HFF-Myc (cell line): ENCODE data around the gene ZNF441.

Experiments used
- DNase-seq: peaks from one replicate; pipeline ENCODE4 v3.0.0-alpha.2; 2011; ENCODE audit warnings: low read depth; ENCODE audit errors: extremely low read depth
- H3K4me3 ChIP-seq: replicated peaks from 2 replicates; pipeline ENCODE4 v1.5.1; 2011; ENCODE audit warnings: low read depth, mild to moderate bottlenecking, control low read depth, low read length
- TF ChIP-seq, protein P1 (sequence below): IDR thresholded peaks from 2 replicates; pipeline ENCODE4 v1.5.1; 2012; ENCODE audit warnings: mild to moderate bottlenecking, low read depth, low read length, control low read depth; ENCODE audit errors: missing control alignments

Gene ZNF441

DNA sequence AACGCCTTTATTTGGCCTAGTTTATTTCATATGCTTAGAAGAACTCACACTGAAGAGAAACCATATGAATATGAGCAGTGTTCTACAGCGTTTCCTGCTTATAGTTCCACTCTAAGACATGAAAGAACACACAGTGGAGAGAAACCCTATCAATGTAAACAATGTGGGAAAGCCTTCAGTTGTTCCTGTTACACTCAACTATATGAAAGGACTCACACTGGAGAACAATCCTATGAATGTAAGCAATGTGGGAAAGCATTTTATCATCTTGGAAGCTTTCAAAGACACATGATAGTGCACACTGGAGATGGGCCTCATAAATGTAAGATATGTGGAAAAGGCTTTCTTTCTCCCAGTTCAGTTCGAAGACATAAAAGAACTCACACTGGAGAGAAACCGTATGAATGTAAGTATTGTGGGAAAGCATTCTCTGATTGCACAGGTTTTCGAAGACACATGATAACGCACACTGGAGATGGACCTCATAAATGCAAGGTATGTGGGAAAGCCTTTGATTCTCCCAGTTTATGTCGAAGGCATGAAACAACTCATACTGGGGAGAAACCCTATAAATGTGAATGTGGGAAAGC is 13.7 kb downstream of the ZNF441 start:
- TF ChIP-seq, protein P1, sequence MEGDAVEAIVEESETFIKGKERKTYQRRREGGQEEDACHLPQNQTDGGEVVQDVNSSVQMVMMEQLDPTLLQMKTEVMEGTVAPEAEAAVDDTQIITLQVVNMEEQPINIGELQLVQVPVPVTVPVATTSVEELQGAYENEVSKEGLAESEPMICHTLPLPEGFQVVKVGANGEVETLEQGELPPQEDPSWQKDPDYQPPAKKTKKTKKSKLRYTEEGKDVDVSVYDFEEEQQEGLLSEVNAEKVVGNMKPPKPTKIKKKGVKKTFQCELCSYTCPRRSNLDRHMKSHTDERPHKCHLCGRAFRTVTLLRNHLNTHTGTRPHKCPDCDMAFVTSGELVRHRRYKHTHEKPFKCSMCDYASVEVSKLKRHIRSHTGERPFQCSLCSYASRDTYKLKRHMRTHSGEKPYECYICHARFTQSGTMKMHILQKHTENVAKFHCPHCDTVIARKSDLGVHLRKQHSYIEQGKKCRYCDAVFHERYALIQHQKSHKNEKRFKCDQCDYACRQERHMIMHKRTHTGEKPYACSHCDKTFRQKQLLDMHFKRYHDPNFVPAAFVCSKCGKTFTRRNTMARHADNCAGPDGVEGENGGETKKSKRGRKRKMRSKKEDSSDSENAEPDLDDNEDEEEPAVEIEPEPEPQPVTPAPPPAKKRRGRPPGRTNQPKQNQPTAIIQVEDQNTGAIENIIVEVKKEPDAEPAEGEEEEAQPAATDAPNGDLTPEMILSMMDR, result no peak
- DNase-seq, result no peak
- H3K4me3 ChIP-seq, result no peak overlapping the region

DNA sequence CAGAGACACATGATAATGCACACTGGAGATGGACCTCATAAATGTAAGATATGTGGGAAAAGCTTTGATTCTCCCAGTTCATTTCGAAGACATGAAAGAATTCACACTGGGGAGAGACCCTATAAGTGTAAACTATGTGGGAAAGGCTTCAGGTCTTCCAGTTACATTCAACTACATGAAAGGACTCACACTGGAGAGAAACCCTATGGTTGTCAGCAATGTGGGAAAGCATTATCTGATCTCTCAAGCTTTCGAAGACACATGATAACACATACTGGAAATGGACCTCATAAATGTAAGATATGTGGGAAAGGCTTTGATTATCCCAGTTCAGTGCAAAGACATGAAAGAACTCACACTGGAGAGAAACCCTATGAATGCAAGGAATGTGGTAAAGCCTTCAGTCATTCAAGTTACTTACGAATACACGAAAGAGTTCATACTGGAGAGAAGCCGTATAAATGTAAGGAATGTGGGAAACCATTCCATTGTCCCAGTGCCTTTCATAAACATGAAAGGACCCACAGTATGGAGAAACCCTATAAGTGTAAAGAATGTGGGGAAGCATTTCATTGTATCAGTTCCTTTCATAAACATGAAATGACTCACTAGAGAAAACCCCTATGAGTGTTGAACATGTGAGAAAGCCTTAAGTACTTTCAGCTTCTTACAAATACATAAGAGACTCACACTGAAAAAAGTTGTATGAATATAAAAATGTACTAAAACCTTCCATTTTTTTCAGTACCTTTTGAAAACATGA is 14.7 kb downstream of the ZNF441 start:
- TF ChIP-seq, protein P1, result no peak
- H3K4me3 ChIP-seq, result no peak overlapping the region
- no peak for DNase-seq

DNA sequence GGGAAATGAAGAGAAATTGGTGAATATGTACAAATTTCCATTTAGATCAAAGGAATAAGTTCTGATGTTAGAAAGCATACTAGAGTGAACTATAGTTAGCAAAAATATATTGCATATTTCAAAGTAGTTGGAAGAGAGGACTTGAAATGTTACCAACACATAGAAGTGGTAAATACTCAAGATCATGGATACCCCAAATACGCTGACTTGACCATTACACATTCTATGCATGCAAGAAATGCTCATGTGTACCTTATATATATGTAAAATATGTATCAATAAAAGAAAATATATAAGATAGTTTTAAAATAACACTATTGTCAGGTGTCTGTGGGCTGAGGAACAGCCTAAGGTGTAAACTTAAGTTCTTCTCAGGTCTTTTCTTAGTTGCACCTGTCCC is 17.0 kb downstream of the ZNF441 start:
- DNase-seq, result no peak
- TF ChIP-seq, protein P1, result no peak
- H3K4me3 ChIP-seq, result no peak overlapping the region

DNA sequence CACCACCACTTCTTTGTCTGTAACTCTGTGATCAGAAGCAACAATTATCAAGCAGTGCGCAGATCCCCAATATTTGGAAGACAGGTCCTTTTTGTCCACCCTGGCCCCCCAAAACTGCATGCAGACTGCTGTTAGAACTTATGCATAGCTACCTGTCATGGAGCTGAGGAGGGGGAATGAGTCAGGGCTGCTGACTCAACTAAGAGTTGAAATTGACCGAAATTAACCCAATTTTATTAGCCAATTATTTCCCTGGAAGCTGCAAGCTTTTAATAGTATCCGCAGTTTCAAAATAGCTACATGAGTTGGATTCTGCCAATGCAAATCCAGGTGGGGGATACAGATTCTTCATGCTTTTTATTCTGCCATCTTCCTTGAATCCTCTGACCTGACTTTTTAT is 17.6 kb downstream of the ZNF441 start:
- DNase-seq, result no peak
- H3K4me3 ChIP-seq, result no peak overlapping the region
- TF ChIP-seq, protein P1, result no peak

DNA sequence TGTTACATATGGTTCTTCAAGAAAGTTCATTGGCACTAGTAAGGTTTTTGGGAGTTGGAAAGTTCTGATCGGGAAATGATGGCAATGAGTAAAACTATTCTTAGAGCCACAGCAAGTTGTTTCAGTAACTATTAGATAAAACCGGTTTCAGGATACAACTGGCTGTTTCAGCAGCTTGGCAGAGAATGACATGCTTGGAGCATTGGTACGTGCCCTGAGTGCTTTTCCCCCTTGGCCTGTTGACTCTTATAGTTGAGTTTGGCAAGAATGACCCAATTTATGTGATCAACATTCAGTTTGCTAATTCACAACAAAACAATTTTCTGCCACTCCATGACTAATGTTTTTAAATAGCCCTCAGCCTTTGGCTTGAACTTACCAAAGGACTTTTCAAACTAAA is 20.7 kb downstream of the ZNF441 start:
- H3K4me3 ChIP-seq, result no peak overlapping the region
- TF ChIP-seq, protein P1, result no peak
- DNase-seq, result no peak

DNA sequence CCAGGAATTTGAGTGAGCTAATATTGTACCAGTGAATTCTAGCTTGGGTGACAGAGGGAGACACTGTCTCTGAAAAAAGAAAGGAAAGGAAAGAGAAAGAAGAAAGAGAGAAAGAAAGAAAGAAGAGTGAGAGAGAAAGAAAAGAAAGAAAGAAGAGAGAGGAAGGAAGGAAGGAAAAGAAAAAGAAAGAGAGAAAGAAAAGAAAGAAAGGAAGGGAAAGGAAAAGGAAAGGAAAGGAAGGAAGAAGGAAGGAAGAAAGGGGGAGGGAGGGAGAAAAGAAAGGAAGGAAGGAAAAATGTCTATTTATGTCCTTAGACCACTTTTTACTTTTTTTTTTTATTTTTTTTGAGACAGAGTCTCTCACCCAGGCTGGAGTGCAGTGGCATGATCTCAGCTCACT is 26.1 kb downstream of the ZNF441 start:
- no peak for DNase-seq
- no peak overlapping the region for H3K4me3 ChIP-seq

More for the DNA sequence above, 26.1 kb downstream of the ZNF441 start:
- TF ChIP-seq, protein P1, result no peak
